ENCODE data around the gene FAM171A1. TPM values are rescaled to one million over a fixed set of nuclear protein-coding genes. Genes with fewer than 3 reads are reported as not detected.
A peak's percentile ranks its signal among the peaks of the same experiment; 100 is the strongest.
"Not testable (repeated sequence)": the region's sequence is repeated elsewhere in the genome, so short reads cannot be mapped to it uniquely, and the experiment has no call there.

FAM171A1 gene
- total RNA-seq (2012; rRNA removed), result 15.3 and 16.2 TPM in 2 replicates

DNA sequence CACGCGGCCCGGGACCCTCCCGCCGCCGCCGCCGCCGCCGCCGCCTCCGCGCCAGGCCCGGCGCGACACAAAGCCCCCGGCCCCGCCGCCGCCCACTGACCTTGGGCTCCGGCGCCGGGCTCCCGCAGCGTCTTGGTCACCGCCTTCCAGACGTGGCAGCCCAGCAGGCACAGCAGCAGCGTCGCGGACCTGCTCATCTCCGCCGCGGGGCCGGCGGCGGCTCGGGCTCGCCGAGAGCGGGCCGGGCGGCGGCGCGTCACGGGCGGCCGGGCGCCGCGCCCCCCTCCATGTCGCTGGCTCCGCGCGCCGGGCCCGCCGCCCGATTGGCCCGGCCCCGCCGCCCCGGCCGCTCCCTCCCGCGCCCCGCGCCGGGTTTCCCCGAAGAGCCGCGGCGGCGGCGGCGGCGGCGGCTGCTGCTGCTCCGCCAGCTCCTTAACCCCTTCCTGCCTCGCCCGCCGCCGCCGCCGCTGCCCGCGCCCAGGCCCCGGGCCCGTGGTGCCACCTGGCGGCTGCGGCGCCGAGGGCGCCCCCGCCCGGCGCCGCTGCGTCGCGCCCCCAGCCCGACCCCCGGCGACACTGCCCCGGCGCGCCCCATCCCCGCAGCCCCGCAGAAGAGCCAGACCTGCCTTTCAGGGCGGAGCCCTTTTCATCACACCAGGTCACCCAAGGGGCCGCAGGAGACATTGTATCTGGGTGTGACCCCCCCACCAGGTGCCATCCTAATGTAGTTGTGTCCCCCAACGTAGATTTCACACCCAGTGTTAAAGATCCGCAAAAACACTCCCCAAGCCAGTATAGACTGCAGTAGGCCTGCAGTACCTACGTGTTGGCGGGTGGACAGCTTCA is at the start of gene FAM171A1:
FAM171A1 (minus strand) TSS at position 434 of the 846 bp plus-strand sequence; CDS start at position 197, 237 bp downstream.
- Histone ChIP-seq H3K4me1 (ENCODE audit: control insufficient read depth, insufficient read depth, low read length) (peaks cover 5% of the 10 kb centered on the region), H3K4me2 (ENCODE audit: low read length) (peak within 1 kb of the TSS; percentile 92), H3K9me3 (replicated peaks; ENCODE audit: low read length) (no peaks in the 10 kb centered on the region), H3K4me3 (ENCODE audit: low read length) (peak within 1 kb of the TSS; percentile 79), H3K36me3 (ENCODE audit: insufficient read depth, low read length) (no peaks in the 10 kb centered on the region), H3K27me3 (ENCODE audit: control insufficient read depth, insufficient read depth, low read length) (peaks cover 12% of the 10 kb centered on the region), H3K9ac (ENCODE audit: low read depth, low read length) (peak within 1 kb of the TSS; percentile 88)

DNA sequence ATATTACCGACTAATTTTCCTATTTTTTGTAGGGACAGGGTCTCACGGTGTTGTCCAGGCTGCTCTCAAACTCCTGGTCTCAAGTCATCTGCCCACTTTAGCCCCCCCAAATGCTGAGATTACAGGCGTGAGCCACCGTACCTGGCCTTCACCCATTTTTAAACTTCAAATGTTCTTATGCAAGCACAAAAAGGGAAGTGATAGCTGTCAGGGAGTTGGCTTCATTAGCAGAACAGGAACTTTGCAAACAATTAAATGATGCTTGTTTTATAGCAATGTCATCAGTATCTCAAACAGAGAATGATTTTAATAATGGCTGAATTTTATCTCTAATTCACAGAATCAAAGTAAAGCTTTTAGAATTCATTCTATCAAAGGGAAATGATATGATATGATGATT is 49.8 kb upstream of the FAM171A1 start:
- Histone ChIP-seq H3K4me2 (ENCODE audit: low read length) (no peak overlapping the region), H3K4me3 (ENCODE audit: low read length) (no peak overlapping the region), H3K9me3 (replicated peaks; ENCODE audit: low read length) (no peaks in the 10 kb centered on the region), H3K4me1 (ENCODE audit: control insufficient read depth, insufficient read depth, low read length) (no peaks in the 10 kb centered on the region), H3K27me3 (ENCODE audit: control insufficient read depth, insufficient read depth, low read length) (peaks cover 9% of the 10 kb centered on the region), H3K36me3 (ENCODE audit: insufficient read depth, low read length) (no peaks in the 10 kb centered on the region), H3K9ac (ENCODE audit: low read depth, low read length) (no peak overlapping the region)

DNA sequence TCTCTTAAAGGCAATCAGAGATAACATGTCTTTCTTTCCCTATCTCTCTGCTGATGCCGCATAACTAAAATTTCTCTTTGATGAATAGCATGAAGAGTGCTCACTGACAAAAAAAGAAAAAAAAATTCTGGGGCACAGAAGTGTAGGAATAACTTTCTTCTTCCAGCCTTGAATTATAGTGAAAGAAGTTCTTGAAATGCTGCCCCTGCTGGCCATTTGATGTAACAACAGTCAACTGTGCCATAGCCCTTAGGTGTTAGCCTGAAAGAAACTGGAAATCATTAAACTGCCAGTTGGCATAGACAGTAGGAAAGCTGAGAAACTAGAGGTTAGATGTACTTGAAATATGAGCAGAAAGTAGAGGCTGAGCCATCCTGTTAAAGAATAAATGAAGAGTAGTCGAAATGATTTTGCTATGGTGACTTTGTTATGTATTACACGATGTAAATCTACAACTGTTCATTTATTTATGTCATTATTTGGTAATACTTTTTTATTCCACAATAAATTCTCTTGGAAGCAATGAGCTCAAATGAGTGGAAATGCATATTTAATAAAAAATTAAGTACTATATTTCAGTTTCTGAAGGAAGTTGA is 48.3 kb upstream of the FAM171A1 start:
- Histone ChIP-seq H3K36me3 (ENCODE audit: insufficient read depth, low read length) (no peaks in the 10 kb centered on the region), H3K4me1 (ENCODE audit: control insufficient read depth, insufficient read depth, low read length) (no peaks in the 10 kb centered on the region)

DNA sequence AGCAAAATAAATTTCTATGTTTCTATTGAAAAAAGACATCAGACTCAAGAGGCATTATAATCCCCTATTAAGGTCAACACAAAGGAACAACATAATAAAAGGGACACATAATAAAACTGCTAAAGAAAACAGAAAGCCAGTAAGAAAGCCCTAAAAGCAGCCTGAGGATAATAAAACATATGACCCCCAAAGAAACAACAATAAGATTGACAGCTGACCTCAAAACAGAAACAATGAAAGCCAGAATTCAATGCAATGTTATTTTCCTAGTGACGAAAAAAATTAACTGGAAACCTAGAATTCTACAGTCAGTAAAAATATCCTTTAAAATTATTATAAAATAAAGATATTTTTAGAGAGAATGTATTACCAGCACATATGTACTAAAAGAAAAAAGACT is 44.9 kb upstream of the FAM171A1 start:
- Histone ChIP-seq H3K27me3 (ENCODE audit: control insufficient read depth, insufficient read depth, low read length) (peaks cover 2% of the 10 kb centered on the region), H3K4me2 (ENCODE audit: low read length) (no peak overlapping the region), H3K4me1 (ENCODE audit: control insufficient read depth, insufficient read depth, low read length) (no peaks in the 10 kb centered on the region), H3K9ac (ENCODE audit: low read depth, low read length) (no peak overlapping the region), H3K9me3 (replicated peaks; ENCODE audit: low read length) (no peaks in the 10 kb centered on the region), H3K4me3 (ENCODE audit: low read length) (no peak overlapping the region), H3K36me3 (ENCODE audit: insufficient read depth, low read length) (no peaks in the 10 kb centered on the region)

More for the DNA sequence above, 48.3 kb upstream of the FAM171A1 start:
- Histone ChIP-seq H3K9me3 (replicated peaks; ENCODE audit: low read length) (no peaks in the 10 kb centered on the region), H3K27me3 (ENCODE audit: control insufficient read depth, insufficient read depth, low read length) (peaks cover 9% of the 10 kb centered on the region), H3K9ac (ENCODE audit: low read depth, low read length) (no peak overlapping the region), H3K4me2 (ENCODE audit: low read length) (no peak overlapping the region), H3K4me3 (ENCODE audit: low read length) (no peak overlapping the region)

DNA sequence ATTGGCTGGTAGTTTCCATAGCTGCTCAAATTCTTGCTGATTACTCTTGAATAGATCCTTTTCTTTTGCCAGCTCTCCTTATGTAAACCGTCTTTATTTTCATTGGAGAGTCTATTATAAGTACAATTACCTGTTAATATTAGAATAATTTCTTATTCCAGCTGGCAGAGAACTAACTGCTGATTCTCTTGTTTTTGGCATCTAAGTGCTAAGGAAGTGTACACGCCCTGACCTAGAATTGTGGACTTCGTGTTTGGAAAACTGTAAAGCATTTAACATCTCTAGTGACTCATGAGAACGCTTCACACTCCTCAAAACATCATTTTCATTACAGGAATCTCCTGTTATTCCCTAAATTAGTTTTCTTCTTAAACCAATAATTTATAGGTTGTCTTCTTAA is 39.9 kb upstream of the FAM171A1 start:
- no peaks in the 10 kb centered on the region for H3K9me3 ChIP-seq (replicated peaks; ENCODE audit: low read length)
- H3K4me1 ChIP-seq (ENCODE audit: control insufficient read depth, insufficient read depth, low read length), result no peaks in the 10 kb centered on the region
- H3K36me3 ChIP-seq (ENCODE audit: insufficient read depth, low read length), result no peaks in the 10 kb centered on the region
- no peak overlapping the region for H3K4me3 ChIP-seq (ENCODE audit: low read length)
- H3K4me2 ChIP-seq (ENCODE audit: low read length), result no peak overlapping the region
- peaks cover 7% of the 10 kb centered on the region for H3K27me3 ChIP-seq (ENCODE audit: control insufficient read depth, insufficient read depth, low read length)
- H3K9ac ChIP-seq (ENCODE audit: low read depth, low read length), result no peak overlapping the region

DNA sequence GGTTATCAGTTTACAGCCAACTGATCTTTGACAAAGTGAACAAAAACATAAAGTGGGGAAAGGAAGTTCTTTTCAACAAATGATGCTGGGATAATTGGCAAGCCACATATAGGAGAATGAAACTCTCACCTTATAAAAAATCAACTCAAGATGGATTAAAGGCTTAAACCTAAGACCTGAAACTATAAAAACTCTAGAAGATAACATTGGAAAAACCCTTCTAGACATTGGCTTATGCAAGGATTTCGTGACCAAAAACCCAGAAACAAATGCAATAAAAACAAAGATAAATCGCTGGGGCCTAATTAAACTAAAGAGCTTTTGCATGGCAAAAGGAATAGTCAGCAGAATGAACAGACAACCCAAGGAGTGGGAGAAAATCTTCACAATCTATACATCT is 38.3 kb upstream of the FAM171A1 start:
- H3K4me3 ChIP-seq (ENCODE audit: low read length); H3K4me2 ChIP-seq (ENCODE audit: low read length); H3K27me3 ChIP-seq (ENCODE audit: control insufficient read depth, insufficient read depth, low read length); H3K4me1 ChIP-seq (ENCODE audit: control insufficient read depth, insufficient read depth, low read length); H3K36me3 ChIP-seq (ENCODE audit: insufficient read depth, low read length); H3K9me3 ChIP-seq (replicated peaks; ENCODE audit: low read length); H3K9ac ChIP-seq (ENCODE audit: low read depth, low read length): not testable (repeated sequence)

DNA sequence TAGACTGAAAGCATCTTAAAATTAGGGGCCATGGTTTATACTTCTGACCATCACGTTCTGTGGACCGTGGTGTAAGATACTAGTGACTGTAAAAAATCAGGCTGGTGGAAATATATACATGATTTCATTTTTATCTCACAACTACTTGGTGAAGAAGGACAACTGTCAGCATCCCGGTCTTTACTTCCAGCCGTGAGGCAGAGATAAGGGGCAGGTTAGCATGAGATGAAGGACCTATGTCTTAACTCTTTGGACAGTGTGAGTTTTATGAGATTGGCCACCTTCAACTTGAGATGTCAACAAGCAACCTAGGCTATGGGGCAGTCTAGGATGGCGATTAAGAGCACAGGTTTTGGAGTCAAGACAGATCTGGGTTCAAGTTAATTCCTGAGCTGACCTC is 37.5 kb upstream of the FAM171A1 start:
- Histone ChIP-seq H3K4me2 (ENCODE audit: low read length) (no peak overlapping the region), H3K9ac (ENCODE audit: low read depth, low read length) (no peak overlapping the region), H3K4me3 (ENCODE audit: low read length) (no peak overlapping the region), H3K27me3 (ENCODE audit: control insufficient read depth, insufficient read depth, low read length) (peaks cover 7% of the 10 kb centered on the region), H3K36me3 (ENCODE audit: insufficient read depth, low read length) (no peaks in the 10 kb centered on the region), H3K9me3 (replicated peaks; ENCODE audit: low read length) (no peaks in the 10 kb centered on the region), H3K4me1 (ENCODE audit: control insufficient read depth, insufficient read depth, low read length) (no peaks in the 10 kb centered on the region)

DNA sequence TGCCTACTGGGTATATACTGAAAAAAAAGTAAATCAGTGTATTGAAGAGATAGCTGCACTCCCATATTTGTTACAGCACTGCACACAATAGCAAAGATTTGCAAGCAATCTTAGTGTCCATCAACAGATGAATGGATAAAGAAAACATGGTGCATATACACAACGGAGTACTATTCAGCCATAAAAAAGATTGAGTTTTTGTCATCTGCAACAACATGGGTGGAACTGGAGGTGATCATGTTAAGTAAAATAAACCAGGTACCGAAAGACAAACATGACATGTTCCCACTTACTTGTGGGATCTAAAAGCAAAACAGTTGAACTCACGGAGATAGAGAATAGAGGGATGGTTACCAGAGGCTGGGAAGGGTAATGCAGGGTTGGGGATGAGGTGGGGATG is 34.2 kb upstream of the FAM171A1 start:
- Histone ChIP-seq H3K27me3 (ENCODE audit: control insufficient read depth, insufficient read depth, low read length) (peaks cover 7% of the 10 kb centered on the region), H3K36me3 (ENCODE audit: insufficient read depth, low read length) (no peaks in the 10 kb centered on the region), H3K9me3 (replicated peaks; ENCODE audit: low read length) (no peaks in the 10 kb centered on the region), H3K4me3 (ENCODE audit: low read length) (no peak overlapping the region), H3K9ac (ENCODE audit: low read depth, low read length) (no peak overlapping the region), H3K4me1 (ENCODE audit: control insufficient read depth, insufficient read depth, low read length) (no peaks in the 10 kb centered on the region), H3K4me2 (ENCODE audit: low read length) (no peak overlapping the region)

DNA sequence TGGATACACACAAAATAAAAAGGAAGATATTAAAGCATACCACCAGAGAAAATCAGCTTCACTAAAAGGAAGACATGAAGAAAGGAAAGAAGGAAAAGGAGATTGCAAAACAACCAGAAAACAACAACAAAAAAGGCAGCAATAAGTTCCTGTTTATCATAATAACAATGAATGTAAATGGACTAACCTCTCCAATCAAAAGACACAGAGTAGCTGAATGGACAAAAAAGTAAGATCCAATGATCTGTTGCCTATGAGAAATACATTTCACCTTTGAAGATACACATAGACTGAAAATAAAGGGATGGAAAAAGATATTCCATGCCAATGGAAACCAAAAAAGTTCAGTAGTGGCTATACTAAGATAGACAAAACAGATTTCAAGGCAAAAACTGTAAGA is 30.3 kb upstream of the FAM171A1 start:
- H3K4me3 ChIP-seq (ENCODE audit: low read length), result no peak overlapping the region

DNA sequence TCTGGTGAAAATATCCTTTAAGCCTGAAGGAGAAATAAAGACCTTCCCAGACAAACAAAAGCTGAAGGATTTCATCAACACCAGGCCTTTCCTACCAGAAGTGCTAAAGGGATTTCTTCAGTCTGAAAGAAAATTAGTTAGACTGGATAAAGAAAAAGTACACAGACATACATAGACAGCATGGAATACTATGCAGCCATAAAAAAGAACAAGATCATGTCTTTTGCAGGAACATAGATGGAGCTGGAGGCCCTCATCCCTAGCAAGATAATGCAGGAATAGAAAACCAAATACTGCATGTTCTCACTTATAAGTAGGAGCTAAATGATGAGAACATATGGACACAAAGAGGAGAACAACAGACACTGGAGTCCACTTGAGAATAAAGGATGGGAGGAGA is 29.4 kb upstream of the FAM171A1 start:
- H3K27me3 ChIP-seq (ENCODE audit: control insufficient read depth, insufficient read depth, low read length); H3K9me3 ChIP-seq (replicated peaks; ENCODE audit: low read length); H3K4me1 ChIP-seq (ENCODE audit: control insufficient read depth, insufficient read depth, low read length); H3K4me2 ChIP-seq (ENCODE audit: low read length); H3K9ac ChIP-seq (ENCODE audit: low read depth, low read length); H3K4me3 ChIP-seq (ENCODE audit: low read length); H3K36me3 ChIP-seq (ENCODE audit: insufficient read depth, low read length): not testable (repeated sequence)

More for the DNA sequence above, 30.3 kb upstream of the FAM171A1 start:
- no peaks in the 10 kb centered on the region for H3K4me1 ChIP-seq (ENCODE audit: control insufficient read depth, insufficient read depth, low read length)
- no peak overlapping the region for H3K9ac ChIP-seq (ENCODE audit: low read depth, low read length)
- peaks cover 4% of the 10 kb centered on the region for H3K27me3 ChIP-seq (ENCODE audit: control insufficient read depth, insufficient read depth, low read length)
- no peaks in the 10 kb centered on the region for H3K36me3 ChIP-seq (ENCODE audit: insufficient read depth, low read length)
- H3K4me2 ChIP-seq (ENCODE audit: low read length), result no peak overlapping the region
- no peaks in the 10 kb centered on the region for H3K9me3 ChIP-seq (replicated peaks; ENCODE audit: low read length)

DNA sequence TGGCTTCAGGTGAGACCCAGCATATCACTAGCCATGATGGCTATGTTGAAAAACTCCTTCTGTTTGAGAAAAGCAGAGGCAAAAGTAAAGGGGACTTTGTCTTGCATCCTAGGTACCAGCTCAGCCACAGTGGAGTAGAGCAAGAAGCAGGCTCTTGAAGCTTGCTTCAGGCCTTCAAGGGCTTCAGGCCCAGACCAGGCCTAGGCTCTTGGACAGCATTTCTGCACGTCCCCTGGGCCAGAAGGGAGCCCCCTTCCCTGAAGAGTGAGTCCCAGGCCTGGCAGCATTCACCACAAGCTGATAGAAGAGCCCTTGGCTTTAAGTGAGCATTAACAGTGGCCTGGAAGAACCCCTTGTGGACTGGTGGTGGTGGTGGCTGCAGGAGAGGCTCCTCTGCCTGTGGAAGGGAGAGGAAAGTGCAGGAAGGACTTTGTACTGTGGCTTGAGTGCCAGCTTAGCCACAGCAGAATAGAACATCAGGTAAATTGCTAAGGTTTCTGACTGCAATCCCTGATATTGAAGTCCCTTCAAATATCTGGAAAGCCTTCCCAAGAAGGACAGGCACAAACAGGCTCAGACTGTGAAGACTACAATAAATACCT is 28.1 kb upstream of the FAM171A1 start:
- Histone ChIP-seq H3K27me3 (ENCODE audit: control insufficient read depth, insufficient read depth, low read length) (peaks cover 1% of the 10 kb centered on the region), H3K36me3 (ENCODE audit: insufficient read depth, low read length) (no peaks in the 10 kb centered on the region), H3K9me3 (replicated peaks; ENCODE audit: low read length) (no peaks in the 10 kb centered on the region), H3K9ac (ENCODE audit: low read depth, low read length) (no peak overlapping the region), H3K4me2 (ENCODE audit: low read length) (no peak overlapping the region), H3K4me1 (ENCODE audit: control insufficient read depth, insufficient read depth, low read length) (no peaks in the 10 kb centered on the region), H3K4me3 (ENCODE audit: low read length) (no peak overlapping the region)

All from skeletal muscle satellite cell (primary cell).